ENCODE measurements around the gene EFEMP1.

EFEMP1 gene

GRCh38 chr2:55865096-55865835 is 58.3 kb downstream of the EFEMP1 start:
- H3K4me1 ChIP-seq (ENCODE audit: insufficient read depth, poor library complexity, severe bottlenecking), result peaks cover 30% of the 10 kb centered on the region
- DNase-seq (ENCODE audit: low spot score) (no peak), ATAC-seq (ENCODE audit: low read depth) (no peak)
- no peak overlapping the region for H3K4me3 ChIP-seq (ENCODE audit: severe bottlenecking)
- H3K9me3 ChIP-seq (ENCODE audit: severe bottlenecking), result no peaks in the 10 kb centered on the region
- H3K27ac ChIP-seq (ENCODE audit: poor library complexity, severe bottlenecking), result peak overlapping the region; percentile 99
- peaks cover 53% of the 10 kb centered on the region for H3K36me3 ChIP-seq (ENCODE audit: low read depth)
- TF ChIP-seq CTCF (IDR thresholded peaks at IDR 0.05; ENCODE audit: poor library complexity, severe bottlenecking), result no peak
- H3K27me3 ChIP-seq (ENCODE audit: insufficient read depth, poor library complexity, severe bottlenecking), result no peaks in the 10 kb centered on the region

- H3K4me1 ChIP-seq (ENCODE audit: insufficient read depth, poor library complexity, severe bottlenecking), result peaks cover 30% of the 10 kb centered on the region
- ATAC-seq (ENCODE audit: low read depth), result no peak
Observed at GRCh38 chr2:55864351-55865084, 59.1 kb downstream of the EFEMP1 start.

GRCh38 chr2:55862673-55863390 is 60.8 kb downstream of the EFEMP1 start:
- ATAC-seq (ENCODE audit: low read depth), result peak; percentile 94

More at GRCh38 chr2:55864351-55865084, 59.1 kb downstream of the EFEMP1 start:
- DNase-seq (ENCODE audit: low spot score), result no peak
- no peak overlapping the region for H3K4me3 ChIP-seq (ENCODE audit: severe bottlenecking)
- peak overlapping the region; percentile 99 for H3K27ac ChIP-seq (ENCODE audit: poor library complexity, severe bottlenecking)
- H3K9me3 ChIP-seq (ENCODE audit: severe bottlenecking), result no peaks in the 10 kb centered on the region
- no peak for TF ChIP-seq CTCF (IDR thresholded peaks at IDR 0.05; ENCODE audit: poor library complexity, severe bottlenecking)
- H3K27me3 ChIP-seq (ENCODE audit: insufficient read depth, poor library complexity, severe bottlenecking), result no peaks in the 10 kb centered on the region
- H3K36me3 ChIP-seq (ENCODE audit: low read depth), result peaks cover 47% of the 10 kb centered on the region

DNA sequence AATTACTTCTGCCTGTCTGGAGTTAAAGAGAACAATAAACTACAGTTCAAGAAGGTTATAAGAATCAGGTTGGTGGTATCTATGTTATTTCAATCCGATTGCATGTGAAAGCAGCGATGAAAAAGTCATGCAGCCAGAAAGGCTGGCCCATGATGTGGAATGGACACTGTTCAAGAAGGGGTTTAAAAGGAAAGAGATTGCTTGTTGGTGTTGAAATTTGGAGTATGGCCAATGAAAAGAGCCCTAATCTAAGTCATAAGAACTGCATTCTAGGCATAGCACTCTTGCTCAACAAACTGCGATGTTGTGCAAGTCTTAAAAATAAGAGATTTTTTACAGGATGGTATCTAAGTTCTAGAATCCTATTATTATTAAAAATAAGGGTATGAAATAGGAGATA is 61.3 kb downstream of the EFEMP1 start:
- no peaks in the 10 kb centered on the region for H3K9me3 ChIP-seq (ENCODE audit: severe bottlenecking)
- DNase-seq (ENCODE audit: low spot score), result no peak
- no peak for TF ChIP-seq CTCF (IDR thresholded peaks at IDR 0.05; ENCODE audit: poor library complexity, severe bottlenecking)
- peaks cover 24% of the 10 kb centered on the region for H3K36me3 ChIP-seq (ENCODE audit: low read depth)
- H3K4me1 ChIP-seq (ENCODE audit: insufficient read depth, poor library complexity, severe bottlenecking), result peaks cover 44% of the 10 kb centered on the region
- no peaks in the 10 kb centered on the region for H3K27me3 ChIP-seq (ENCODE audit: insufficient read depth, poor library complexity, severe bottlenecking)
- H3K4me3 ChIP-seq (ENCODE audit: severe bottlenecking), result no peak overlapping the region
- peak overlapping the region; percentile 99 for H3K27ac ChIP-seq (ENCODE audit: poor library complexity, severe bottlenecking)
- peak; percentile 72 for ATAC-seq (ENCODE audit: low read depth)

More at GRCh38 chr2:55862673-55863390, 60.8 kb downstream of the EFEMP1 start:
- Histone ChIP-seq H3K36me3 (ENCODE audit: low read depth) (peaks cover 30% of the 10 kb centered on the region), H3K9me3 (ENCODE audit: severe bottlenecking) (no peaks in the 10 kb centered on the region), H3K27ac (ENCODE audit: poor library complexity, severe bottlenecking) (peak overlapping the region; percentile 99), H3K4me1 (ENCODE audit: insufficient read depth, poor library complexity, severe bottlenecking) (peaks cover 38% of the 10 kb centered on the region), H3K27me3 (ENCODE audit: insufficient read depth, poor library complexity, severe bottlenecking) (no peaks in the 10 kb centered on the region), H3K4me3 (ENCODE audit: severe bottlenecking) (no peak overlapping the region)
- DNase-seq (ENCODE audit: low spot score), result peak; percentile 80
- TF ChIP-seq CTCF (IDR thresholded peaks at IDR 0.05; ENCODE audit: poor library complexity, severe bottlenecking), result no peak
